ENCODE data around the gene FGF21.

FGF21 gene

GRCh38 chr19:48750771-48751504, 4.4 kb upstream of the FGF21 start:
- peaks cover 10% of the 10 kb centered on the region; the same call in 1 of the 2 replicates for H3K4me1 ChIP-seq
- TF ChIP-seq CTCF (IDR thresholded peaks at IDR 0.05; ENCODE audit: low read depth, low read length) = no peak
- peaks cover 11% of the 10 kb centered on the region for H3K27me3 ChIP-seq
- H3K9me3 ChIP-seq = no peaks in the 10 kb centered on the region
- no peak for DNase-seq
- no peaks in the 10 kb centered on the region for H3K36me3 ChIP-seq
- no peak overlapping the region for H3K4me3 ChIP-seq (ENCODE audit: low read depth, low read length)

- peaks cover 10% of the 10 kb centered on the region; the same call in 1 of the 2 replicates for H3K4me1 ChIP-seq
- no peak for DNase-seq
- H3K36me3 ChIP-seq = no peaks in the 10 kb centered on the region
- peaks cover 11% of the 10 kb centered on the region for H3K27me3 ChIP-seq
- H3K4me3 ChIP-seq (ENCODE audit: low read depth, low read length) = peak overlapping the region; percentile 57
- no peak for TF ChIP-seq CTCF (IDR thresholded peaks at IDR 0.05; ENCODE audit: low read depth, low read length)
- no peaks in the 10 kb centered on the region for H3K9me3 ChIP-seq
These were observed 3.4 kb upstream of the FGF21 start for GRCh38 chr19:48751845-48752495.

GRCh38 chr19:48752496-48753365, 2.6 kb upstream of the FGF21 start, which contains the start of gene FUT1:
Gene FUT1, minus strand, starts transcription at chr19:48752641. Its CDS starts 1,360 bp downstream, at chr19:48751281.
- TF ChIP-seq CTCF (IDR thresholded peaks at IDR 0.05; ENCODE audit: low read depth, low read length) = no peak; the same call in 1 of the 2 replicates
- Histone ChIP-seq H3K27me3 (peaks cover 11% of the 10 kb centered on the region), H3K4me3 (ENCODE audit: low read depth, low read length) (peak within 1 kb of the TSS; percentile 57), H3K36me3 (no peaks in the 10 kb centered on the region), H3K4me1 (peaks cover 5% of the 10 kb centered on the region; the same call in 1 of the 2 replicates), H3K9me3 (no peaks in the 10 kb centered on the region)
- DNase-seq = peak; percentile 54

- H3K4me3 ChIP-seq (ENCODE audit: low read depth, low read length) = no peak overlapping the region
- H3K9me3 ChIP-seq = no peaks in the 10 kb centered on the region
- no peaks in the 10 kb centered on the region for H3K36me3 ChIP-seq
- TF ChIP-seq CTCF (IDR thresholded peaks at IDR 0.05; ENCODE audit: low read depth, low read length) = no peak
- H3K27me3 ChIP-seq = peaks cover 16% of the 10 kb centered on the region
- H3K4me1 ChIP-seq = no peaks in the 10 kb centered on the region; the same call in 1 of the 2 replicates
- no peak for DNase-seq
These were observed 463 bp downstream of the FGF21 start for GRCh38 chr19:48755787-48756186.

- H3K4me1 ChIP-seq = no peaks in the 10 kb centered on the region; the same call in 1 of the 2 replicates
These were observed 888 bp downstream of the FGF21 start for GRCh38 chr19:48756212-48756611.

More at GRCh38 chr19:48756212-48756611, 888 bp downstream of the FGF21 start:
- Histone ChIP-seq H3K9me3 (no peaks in the 10 kb centered on the region), H3K4me3 (ENCODE audit: low read depth, low read length) (no peak overlapping the region), H3K36me3 (no peaks in the 10 kb centered on the region), H3K27me3 (peaks cover 17% of the 10 kb centered on the region)
- TF ChIP-seq CTCF (IDR thresholded peaks at IDR 0.05; ENCODE audit: low read depth, low read length) = no peak
- DNase-seq = no peak
